GM12865 (cell line): Measurements from ENCODE around the gene ANGEL1.

ENCODE experiments used
- DNase-seq: peaks from one replicate; pipeline ENCODE4 v3.0.0; 2010; ENCODE audit warnings: low read depth
- H3K4me3 ChIP-seq: 2 replicates; pipeline ENCODE4 v1.5.1; 2011; ENCODE audit warnings: mild to moderate bottlenecking, low read depth, low read length, control low read depth
- TF ChIP-seq, protein P1 (sequence below): IDR thresholded peaks from 2 replicates; pipeline ENCODE4 v1.5.1; 2011; ENCODE audit warnings: low read length, control low read depth, low read depth, inconsistent platforms; ENCODE audit not compliant: insufficient read depth; ENCODE audit errors: missing control alignments

ANGEL1 gene

DNA sequence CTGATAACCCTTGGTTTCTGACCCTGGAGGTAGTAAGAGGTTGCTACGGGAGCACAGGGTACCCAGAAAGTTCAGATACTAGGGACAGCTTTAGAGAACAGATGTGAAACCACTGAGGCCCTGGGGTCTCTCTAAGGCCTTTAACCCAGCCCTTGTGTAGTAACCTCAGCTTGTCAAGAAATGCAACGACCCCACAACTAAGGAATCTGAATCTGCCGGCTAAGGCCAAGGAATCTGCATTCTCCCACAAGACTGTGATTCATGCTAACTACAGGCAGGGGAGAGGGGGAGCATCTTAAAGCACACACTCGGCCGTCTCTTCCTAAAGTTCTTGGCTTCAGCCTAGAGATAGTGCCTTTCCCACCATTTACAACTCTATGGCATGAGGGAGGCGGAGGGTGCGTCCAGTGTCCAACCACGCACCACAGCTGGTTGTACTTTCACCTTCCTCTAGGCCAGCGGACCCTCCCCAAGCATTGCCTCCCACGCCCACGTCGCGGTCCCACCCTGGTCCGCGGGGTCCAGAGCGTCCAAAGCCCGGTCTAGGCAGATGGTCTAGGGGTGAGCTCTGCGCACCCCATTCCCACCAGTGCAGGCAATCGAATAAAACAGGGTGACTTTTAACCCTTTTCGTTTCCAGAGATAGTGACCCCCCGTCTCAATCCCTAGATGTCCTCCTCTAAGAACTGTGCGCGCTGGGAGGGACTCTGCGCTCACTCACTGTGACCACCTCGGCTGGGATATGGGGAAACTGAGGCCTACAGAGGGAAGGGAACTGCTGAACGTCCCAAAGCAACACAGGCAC lies 52.1 kb downstream of the ANGEL1 start:
- H3K4me3 ChIP-seq, result peak overlapping the region; percentile 59
- DNase-seq, result no peak
- TF ChIP-seq, protein P1, sequence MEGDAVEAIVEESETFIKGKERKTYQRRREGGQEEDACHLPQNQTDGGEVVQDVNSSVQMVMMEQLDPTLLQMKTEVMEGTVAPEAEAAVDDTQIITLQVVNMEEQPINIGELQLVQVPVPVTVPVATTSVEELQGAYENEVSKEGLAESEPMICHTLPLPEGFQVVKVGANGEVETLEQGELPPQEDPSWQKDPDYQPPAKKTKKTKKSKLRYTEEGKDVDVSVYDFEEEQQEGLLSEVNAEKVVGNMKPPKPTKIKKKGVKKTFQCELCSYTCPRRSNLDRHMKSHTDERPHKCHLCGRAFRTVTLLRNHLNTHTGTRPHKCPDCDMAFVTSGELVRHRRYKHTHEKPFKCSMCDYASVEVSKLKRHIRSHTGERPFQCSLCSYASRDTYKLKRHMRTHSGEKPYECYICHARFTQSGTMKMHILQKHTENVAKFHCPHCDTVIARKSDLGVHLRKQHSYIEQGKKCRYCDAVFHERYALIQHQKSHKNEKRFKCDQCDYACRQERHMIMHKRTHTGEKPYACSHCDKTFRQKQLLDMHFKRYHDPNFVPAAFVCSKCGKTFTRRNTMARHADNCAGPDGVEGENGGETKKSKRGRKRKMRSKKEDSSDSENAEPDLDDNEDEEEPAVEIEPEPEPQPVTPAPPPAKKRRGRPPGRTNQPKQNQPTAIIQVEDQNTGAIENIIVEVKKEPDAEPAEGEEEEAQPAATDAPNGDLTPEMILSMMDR, result no peak

DNA sequence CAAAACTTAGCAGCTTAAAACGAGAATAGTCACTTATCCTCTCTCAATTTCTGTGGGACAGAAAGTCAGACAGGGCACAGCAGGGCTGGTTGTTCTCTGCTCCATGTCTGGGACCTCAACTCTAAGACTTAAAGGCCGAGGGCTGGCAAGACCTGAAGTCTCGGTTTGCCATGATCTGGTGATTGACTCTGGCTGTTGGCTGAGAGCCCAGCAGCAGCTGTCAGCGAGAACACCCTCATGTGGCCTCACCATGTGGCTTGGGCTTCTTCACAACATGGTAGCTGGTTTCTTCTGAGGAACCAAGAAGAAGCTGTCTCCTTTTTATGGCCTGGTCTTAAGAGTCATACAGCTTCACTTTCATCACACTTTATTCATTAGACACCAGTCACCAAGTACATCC lies 53.1 kb downstream of the ANGEL1 start:
- no peak overlapping the region for H3K4me3 ChIP-seq
- TF ChIP-seq, protein P1, result no peak
- no peak for DNase-seq

DNA sequence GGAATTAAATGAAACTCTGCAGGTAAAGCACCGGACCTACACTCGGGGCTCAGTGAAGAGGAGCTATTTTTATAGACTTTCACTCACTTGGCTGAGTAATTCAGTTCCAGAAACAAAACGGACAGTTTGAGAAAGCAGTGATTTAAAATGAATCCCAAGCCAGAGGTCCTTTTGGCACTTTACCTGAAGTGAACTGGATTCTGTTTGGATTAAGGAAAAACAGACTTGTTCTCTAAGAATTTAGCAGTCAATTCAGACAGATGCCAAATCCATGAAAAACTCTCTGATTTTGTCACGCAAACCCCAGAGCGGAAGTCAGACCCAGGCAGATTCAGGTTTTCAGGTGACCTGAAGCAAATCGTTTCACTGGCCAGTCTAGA lies 56.3 kb downstream of the ANGEL1 start:
- H3K4me3 ChIP-seq, result no peak overlapping the region
- TF ChIP-seq, protein P1, result no peak
- DNase-seq, result no peak

DNA sequence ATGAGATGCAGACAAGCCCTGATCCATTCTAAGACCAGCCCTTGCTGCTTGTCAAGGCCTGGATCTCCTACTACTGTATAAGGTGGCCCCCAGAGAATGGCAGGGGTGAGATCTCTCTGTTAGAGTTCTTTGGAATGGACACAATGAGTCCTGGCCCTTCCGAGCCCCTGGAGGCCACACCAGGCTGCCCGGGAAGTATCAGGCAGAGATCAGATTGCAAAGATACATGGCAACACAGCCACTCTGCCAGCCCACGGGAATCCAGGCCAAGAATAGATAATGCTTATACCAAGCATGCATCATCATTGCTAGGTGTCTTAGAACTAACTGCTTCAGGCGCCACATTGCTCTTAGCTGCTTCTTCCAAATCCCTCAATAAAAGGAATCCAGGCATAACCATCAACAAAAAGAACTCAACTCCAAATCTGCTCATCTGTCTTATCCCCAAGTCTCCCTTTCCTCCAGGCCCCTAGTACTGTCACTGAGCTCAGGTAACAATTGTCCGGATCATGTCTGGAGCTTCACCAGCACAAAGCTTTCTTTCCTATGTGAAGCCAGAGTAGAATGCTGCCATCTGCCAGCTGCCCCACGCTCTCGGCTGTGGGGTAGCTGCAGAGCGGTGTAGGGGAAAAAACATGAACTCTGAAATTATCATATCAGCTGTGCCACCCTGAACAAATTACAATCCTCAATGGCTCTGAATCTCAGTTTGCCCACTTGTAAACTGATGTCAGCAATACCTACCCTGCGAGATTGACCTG lies 56.9 kb downstream of the ANGEL1 start:
- H3K4me3 ChIP-seq, result no peak overlapping the region
- DNase-seq, result no peak
- TF ChIP-seq, protein P1, result no peak

DNA sequence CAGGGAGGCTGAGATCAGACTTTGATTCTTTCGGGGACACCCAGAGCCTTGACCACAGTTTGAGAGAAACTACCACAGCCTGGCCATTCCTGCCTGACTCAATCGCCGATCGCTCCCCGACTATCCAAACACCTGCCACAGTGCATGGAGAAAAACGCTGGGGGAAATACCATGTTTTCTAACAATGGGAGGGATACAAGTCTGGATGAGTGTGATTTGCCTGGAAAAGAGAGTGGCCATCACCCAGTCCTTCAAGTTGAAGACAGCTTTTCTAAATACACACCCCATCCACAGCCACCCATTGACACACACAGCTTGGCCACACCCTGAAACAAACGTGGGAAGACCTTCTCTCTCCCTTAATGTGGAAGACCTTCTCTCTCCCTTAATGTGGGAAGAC lies 58.1 kb downstream of the ANGEL1 start:
- no peak overlapping the region for H3K4me3 ChIP-seq
- no peak for DNase-seq
- TF ChIP-seq, protein P1, result no peak

DNA sequence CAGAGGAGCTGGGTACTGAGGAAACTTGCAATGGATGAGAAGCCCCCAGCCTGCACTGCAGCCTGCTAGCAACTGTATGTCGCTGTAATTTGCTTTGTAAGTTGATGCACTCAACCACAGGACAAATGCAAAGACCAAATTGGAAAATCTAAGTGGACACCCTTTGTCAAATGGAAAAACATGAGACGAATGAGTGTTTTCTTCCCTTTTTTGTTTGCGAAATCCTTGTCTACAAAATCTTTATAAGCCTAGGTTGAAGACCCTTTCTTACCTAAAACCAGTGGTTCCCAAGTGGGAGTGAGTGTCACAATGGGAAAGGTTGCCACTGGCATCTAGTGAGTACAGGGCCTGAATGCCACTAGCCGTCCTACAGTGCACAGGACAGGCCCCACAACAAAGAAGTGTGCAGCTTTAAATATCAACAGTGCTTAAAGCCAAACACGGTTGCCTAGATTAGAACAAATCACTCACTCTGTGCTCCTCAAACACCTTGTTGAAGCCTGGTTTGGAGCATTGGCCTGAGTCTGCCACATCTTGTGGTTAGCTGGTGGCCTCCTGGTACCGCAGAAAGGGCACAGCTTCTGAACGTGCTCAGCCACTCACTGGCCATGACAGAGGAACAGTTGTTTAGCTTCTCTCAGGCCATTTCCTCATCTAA lies 59.0 kb downstream of the ANGEL1 start:
- no peak for DNase-seq
- H3K4me3 ChIP-seq, result no peak overlapping the region
- TF ChIP-seq, protein P1, result no peak
